HK-2 (cell line): ENCODE measurements around the gene TIMD4.
"Not testable (repeated sequence)": the region's sequence is repeated elsewhere in the genome, so short reads cannot be mapped to it uniquely, and the experiment has no call there.

ENCODE experiments used
- DNase-seq: peaks from one replicate; pipeline ENCODE4 v3.0.0-alpha.2; 2018; ENCODE audit not compliant: unreplicated experiment

Gene TIMD4

GRCh38 chr5:156963125-156963524 lies at the start of gene TIMD4:
TSS of gene TIMD4 (minus strand) at chr5:156963226. CDS start at chr5:156963198, 28 bp downstream.
- no peak for DNase-seq

- no peak for DNase-seq
These were observed 43.2 kb upstream of the TIMD4 start for GRCh38 chr5:157006262-157006661.

- DNase-seq: no peak
These were observed 42.0 kb upstream of the TIMD4 start for GRCh38 chr5:157004893-157005551.

GRCh38 chr5:156991714-156992113 lies 28.7 kb upstream of the TIMD4 start:
- peak; percentile 69 for DNase-seq

GRCh38 chr5:156984064-156984463 lies 21.0 kb upstream of the TIMD4 start:
- DNase-seq: no peak

GRCh38 chr5:156981481-156981880 lies 18.5 kb upstream of the TIMD4 start:
- DNase-seq: no peak

GRCh38 chr5:156974328-156974727 lies 11.3 kb upstream of the TIMD4 start:
- no peak for DNase-seq

- no peak for DNase-seq
These were observed 9.0 kb upstream of the TIMD4 start for GRCh38 chr5:156971848-156972525.

- no peak for DNase-seq
These were observed 8.4 kb upstream of the TIMD4 start for GRCh38 chr5:156971415-156971814.

- not testable (repeated sequence) for DNase-seq
These were observed 4.4 kb upstream of the TIMD4 start for GRCh38 chr5:156967386-156967785.

- no peak for DNase-seq
These were observed 6.7 kb downstream of the TIMD4 start for GRCh38 chr5:156956321-156956720.

- no peak for DNase-seq
These were observed 11.7 kb downstream of the TIMD4 start for GRCh38 chr5:156951359-156951758.

GRCh38 chr5:156950716-156951115 lies 12.3 kb downstream of the TIMD4 start:
- no peak for DNase-seq

GRCh38 chr5:156949424-156949823 lies 13.6 kb downstream of the TIMD4 start:
- DNase-seq: no peak

GRCh38 chr5:156947925-156948324 lies 15.1 kb downstream of the TIMD4 start:
- DNase-seq: no peak

- no peak for DNase-seq
These were observed 21.0 kb downstream of the TIMD4 start for GRCh38 chr5:156942064-156942463.

GRCh38 chr5:156940462-156940861 lies 22.6 kb downstream of the TIMD4 start:
- not testable (repeated sequence) for DNase-seq

GRCh38 chr5:156936972-156937371 lies 26.1 kb downstream of the TIMD4 start:
- DNase-seq: no peak

- DNase-seq: no peak
These were observed 28.4 kb downstream of the TIMD4 start for GRCh38 chr5:156934450-156935211.

GRCh38 chr5:156929366-156929948 lies 33.6 kb downstream of the TIMD4 start:
- no peak for DNase-seq

GRCh38 chr5:156927545-156927944 lies 35.5 kb downstream of the TIMD4 start:
- DNase-seq: no peak

GRCh38 chr5:156925767-156926166 lies 37.3 kb downstream of the TIMD4 start:
- not testable (repeated sequence) for DNase-seq
